DND-41 (cell line): ENCODE data around the gene PCLAF.

Experiments used
- ATAC-seq: fragments of 200-7000 bp; cut with Tn5 transposase; 3 replicates; pipeline ENCODE4 v1.9.1; 2021; ENCODE audit warnings: low read depth; ENCODE audit not compliant: insufficient read depth
- DNase-seq: peaks from one replicate; pipeline ENCODE4 v3.0.0-alpha.2; 2020
- H2AFZ ChIP-seq: 2 replicates; pipeline ENCODE4 v1.6.0; 2012; ENCODE audit warnings: low read depth, low read length
- H3K27ac ChIP-seq: 2 replicates; pipeline ENCODE4 v1.5.1; 2012; ENCODE audit warnings: low read length, inconsistent platforms
- H3K27me3 ChIP-seq: fragments of 200-600 bp; sonication (generic); 2 replicates; pipeline ENCODE4 v1.6.0; 2012; ENCODE audit warnings: low read length, mild to moderate bottlenecking, inconsistent platforms; ENCODE audit not compliant: insufficient read depth, poor library complexity
- H3K36me3 ChIP-seq: 2 replicates; pipeline ENCODE4 v1.5.1; 2012; ENCODE audit warnings: low read length, inconsistent platforms; ENCODE audit not compliant: insufficient read depth
- H3K4me1 ChIP-seq: 2 replicates; pipeline ENCODE4 v1.5.1; 2012; ENCODE audit warnings: mild to moderate bottlenecking, low read length; ENCODE audit not compliant: insufficient read depth
- H3K4me2 ChIP-seq: 2 replicates; pipeline ENCODE4 v1.6.0; 2012; ENCODE audit warnings: mild to moderate bottlenecking, moderate library complexity, low read length, inconsistent platforms; ENCODE audit not compliant: insufficient read depth
- H3K4me3 ChIP-seq, 2 experiments: fragments of 200-600 bp in 1 of 2; shearing (Covaris generic) in 1 of 2; 2 replicates each; pipeline ENCODE4 v1.5.1; 2012 to 2016; ENCODE audit warnings: inconsistent platforms in 2 of 2, low read length in 2 of 2, mild to moderate bottlenecking in 2 of 2, low read depth in 1 of 2, moderate library complexity in 1 of 2
- H3K79me2 ChIP-seq: 2 replicates; pipeline ENCODE4 v1.6.0; 2012; ENCODE audit warnings: low read length, inconsistent platforms; ENCODE audit not compliant: insufficient read depth
- H3K9ac ChIP-seq: 2 replicates; pipeline ENCODE4 v1.6.0; 2012; ENCODE audit warnings: low read depth, mild to moderate bottlenecking, inconsistent platforms, low read length, moderate library complexity
- H3K9me3 ChIP-seq: 2 replicates; pipeline ENCODE4 v1.5.1; 2012; ENCODE audit warnings: low read length, moderate library complexity, mild to moderate bottlenecking, inconsistent platforms; ENCODE audit not compliant: insufficient read depth, severe bottlenecking
- H4K20me1 ChIP-seq: 2 replicates; pipeline ENCODE4 v1.6.0; 2012; ENCODE audit warnings: low read length; ENCODE audit not compliant: insufficient read depth
- EZH2 ChIP-seq: IDR thresholded peaks from 3 replicates; pipeline ENCODE4 v1.6.1; 2012; ENCODE audit warnings: borderline replicate concordance, low read depth, mild to moderate bottlenecking, moderate library complexity, low read length, inconsistent platforms; ENCODE audit not compliant: severe bottlenecking
- TF ChIP-seq, protein P1 (sequence below): IDR thresholded peaks from 2 replicates; pipeline ENCODE4 v1.5.1; 2012; ENCODE audit warnings: borderline replicate concordance, low read length, moderate library complexity, mild to moderate bottlenecking; ENCODE audit not compliant: poor library complexity, severe bottlenecking; ENCODE audit errors: extremely low read depth

Gene PCLAF

DNA sequence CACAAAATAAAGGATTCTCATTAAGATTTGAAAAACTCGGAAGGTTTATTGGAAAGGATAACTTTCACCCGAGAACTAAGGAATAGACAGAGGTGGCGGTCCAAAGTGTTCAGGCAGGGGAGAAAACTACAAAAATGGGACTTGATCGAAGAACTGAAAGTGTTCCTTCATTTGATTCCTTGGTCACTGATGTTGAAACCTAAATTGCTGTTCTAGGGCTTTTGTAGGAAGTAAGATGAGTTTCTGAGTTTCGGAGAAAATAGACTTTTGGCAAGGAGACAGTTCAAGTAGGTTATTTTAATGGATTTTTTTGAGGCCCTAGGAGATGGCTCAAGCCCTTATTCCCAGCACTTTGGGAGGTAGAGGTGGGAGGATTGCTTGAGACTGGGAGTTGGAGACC, 7.8 kb upstream of the PCLAF start:
- Histone ChIP-seq H3K4me1 (peaks cover 21% of the 10 kb centered on the region), H3K79me2 (peaks cover 30% of the 10 kb centered on the region), H3K4me3 (peak overlapping the region in 1 of 2 experiments; percentile 99; a peak in 2 of 4 replicates), H3K27me3 (no peaks in the 10 kb centered on the region), H2AFZ (no peak overlapping the region), H3K27ac (no peak overlapping the region), H3K36me3 (no peaks in the 10 kb centered on the region), H4K20me1 (no peaks in the 10 kb centered on the region), H3K4me2 (peak overlapping the region; percentile 72), H3K9me3 (no peaks in the 10 kb centered on the region), H3K9ac (peak overlapping the region; percentile 73; the same call in 1 of the 2 replicates)
- DNase-seq = no peak
- TF ChIP-seq, protein P1, sequence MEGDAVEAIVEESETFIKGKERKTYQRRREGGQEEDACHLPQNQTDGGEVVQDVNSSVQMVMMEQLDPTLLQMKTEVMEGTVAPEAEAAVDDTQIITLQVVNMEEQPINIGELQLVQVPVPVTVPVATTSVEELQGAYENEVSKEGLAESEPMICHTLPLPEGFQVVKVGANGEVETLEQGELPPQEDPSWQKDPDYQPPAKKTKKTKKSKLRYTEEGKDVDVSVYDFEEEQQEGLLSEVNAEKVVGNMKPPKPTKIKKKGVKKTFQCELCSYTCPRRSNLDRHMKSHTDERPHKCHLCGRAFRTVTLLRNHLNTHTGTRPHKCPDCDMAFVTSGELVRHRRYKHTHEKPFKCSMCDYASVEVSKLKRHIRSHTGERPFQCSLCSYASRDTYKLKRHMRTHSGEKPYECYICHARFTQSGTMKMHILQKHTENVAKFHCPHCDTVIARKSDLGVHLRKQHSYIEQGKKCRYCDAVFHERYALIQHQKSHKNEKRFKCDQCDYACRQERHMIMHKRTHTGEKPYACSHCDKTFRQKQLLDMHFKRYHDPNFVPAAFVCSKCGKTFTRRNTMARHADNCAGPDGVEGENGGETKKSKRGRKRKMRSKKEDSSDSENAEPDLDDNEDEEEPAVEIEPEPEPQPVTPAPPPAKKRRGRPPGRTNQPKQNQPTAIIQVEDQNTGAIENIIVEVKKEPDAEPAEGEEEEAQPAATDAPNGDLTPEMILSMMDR = no peak
- TF ChIP-seq EZH2 = no peak
- no peak for ATAC-seq

DNA sequence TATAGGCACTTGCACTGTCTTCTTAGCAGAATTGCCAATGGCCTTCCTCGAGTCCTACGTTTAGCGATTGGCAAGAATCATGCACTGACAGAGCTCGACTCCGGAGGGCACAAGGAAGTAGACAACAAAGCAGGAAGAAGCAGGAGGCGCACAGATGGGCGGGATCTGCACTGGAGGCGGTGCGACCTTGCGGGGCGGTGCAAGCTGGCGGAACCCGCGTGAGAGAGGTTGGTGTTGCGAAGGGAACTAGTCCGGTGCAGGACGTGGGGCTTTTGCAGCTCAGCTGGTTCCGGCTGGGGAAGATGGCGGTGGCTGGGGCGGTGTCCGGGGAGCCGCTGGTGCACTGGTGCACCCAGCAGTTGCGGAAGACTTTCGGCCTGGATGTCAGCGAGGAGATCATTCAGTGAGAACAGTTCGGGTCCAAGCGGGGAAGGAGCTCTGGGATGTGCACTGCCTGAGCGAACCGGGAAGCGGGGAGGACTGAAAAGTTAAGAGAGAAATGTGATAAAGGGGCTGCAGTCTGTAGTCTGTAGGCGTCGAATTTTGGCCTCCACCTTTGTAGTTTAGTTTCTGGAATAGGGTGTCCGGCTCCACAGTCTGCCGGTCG, 6.4 kb upstream of the PCLAF start, which contains the start of gene TRIP4:
Gene TRIP4, plus strand, starts transcription at position 275 of the 607 bp plus-strand sequence. Its CDS starts 28 bp downstream, at position 303.
- H3K27ac ChIP-seq = peak within 1 kb of the TSS; percentile 88
- ATAC-seq (peak; percentile 99), DNase-seq (peak; percentile 96)
- no peak for TF ChIP-seq EZH2
- TF ChIP-seq, protein P1 = peak; percentile 39
- H3K27me3 ChIP-seq = no peaks in the 10 kb centered on the region
- peak within 1 kb of the TSS; percentile 72 for H3K4me2 ChIP-seq
- H3K4me1 ChIP-seq = peaks cover 21% of the 10 kb centered on the region
- H3K9me3 ChIP-seq = no peaks in the 10 kb centered on the region
- peak within 1 kb of the TSS; percentile 99 for H2AFZ ChIP-seq
- peaks cover 29% of the 10 kb centered on the region for H3K79me2 ChIP-seq
- H3K4me3 ChIP-seq = peak within 1 kb of the TSS; percentile 92 to 99; a peak in 3 of 4 replicates
- no peaks in the 10 kb centered on the region for H3K36me3 ChIP-seq
- H4K20me1 ChIP-seq = no peaks in the 10 kb centered on the region
- H3K9ac ChIP-seq = peak within 1 kb of the TSS; percentile 73

DNA sequence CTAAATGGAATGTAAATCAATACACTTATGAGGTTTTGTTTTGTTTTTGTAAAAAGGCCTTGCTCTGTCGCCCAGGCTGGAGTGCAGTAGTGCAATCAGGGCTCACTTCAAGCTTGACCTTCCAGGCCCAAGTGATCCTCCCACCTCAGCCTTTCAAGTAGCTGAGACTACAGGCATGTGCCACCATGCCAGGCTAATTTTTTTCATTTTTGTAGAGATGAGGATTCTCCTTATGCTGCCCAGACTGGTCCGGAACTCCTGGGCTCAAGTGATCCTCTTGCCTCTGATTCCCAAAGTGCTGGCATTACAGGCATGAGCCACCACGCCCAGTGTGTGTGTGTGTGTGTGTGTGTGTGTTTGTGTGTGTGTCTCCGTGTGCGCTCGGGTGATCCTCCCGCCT, 5.0 kb upstream of the PCLAF start:
- Histone ChIP-seq H3K79me2 (peaks cover 27% of the 10 kb centered on the region), H3K36me3 (no peaks in the 10 kb centered on the region), H3K9me3 (no peaks in the 10 kb centered on the region), H3K27me3 (no peaks in the 10 kb centered on the region), H3K4me2 (no peak overlapping the region; the same call in 1 of the 2 replicates), H4K20me1 (no peaks in the 10 kb centered on the region), H3K9ac (no peak overlapping the region), H2AFZ (no peak overlapping the region), H3K4me3 (no peak overlapping the region), H3K27ac (no peak overlapping the region), H3K4me1 (peaks cover 32% of the 10 kb centered on the region)
- ATAC-seq (no peak), DNase-seq (no peak)
- TF ChIP-seq, protein P1 = no peak
- TF ChIP-seq EZH2 = no peak
